Measurements from ENCODE around the gene IL17A.
"Not testable (repeated sequence)": the region's sequence is repeated elsewhere in the genome, so short reads cannot be mapped to it uniquely, and the experiment has no call there.

The IL17A gene

GRCh38 chr6:52164319-52165094, 21.7 kb upstream of the IL17A start:
- peak; percentile 11 for DNase-seq

DNA sequence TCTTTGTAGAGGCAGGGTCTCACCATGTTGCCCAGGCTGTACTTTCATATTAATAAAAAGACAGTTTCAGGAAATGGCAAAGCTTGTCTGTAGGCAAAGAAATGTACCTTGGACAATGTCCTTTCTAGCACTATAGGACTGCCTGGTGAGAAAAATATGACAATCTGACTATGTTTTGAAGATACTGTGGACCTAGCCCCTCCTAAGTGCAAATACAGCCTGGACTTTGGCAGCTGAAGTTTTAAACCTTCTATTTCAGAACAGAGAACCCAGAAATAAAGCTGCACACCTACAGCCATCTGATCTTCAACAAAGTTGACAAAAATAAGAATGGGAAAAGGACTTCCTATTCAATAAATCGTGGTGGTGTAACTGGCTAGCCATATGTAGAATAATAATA, 18.9 kb upstream of the IL17A start:
- DNase-seq: no peak

- not testable (repeated sequence) for DNase-seq
These were observed 17.8 kb upstream of the IL17A start for GRCh38 chr6:52168351-52168750.

DNA sequence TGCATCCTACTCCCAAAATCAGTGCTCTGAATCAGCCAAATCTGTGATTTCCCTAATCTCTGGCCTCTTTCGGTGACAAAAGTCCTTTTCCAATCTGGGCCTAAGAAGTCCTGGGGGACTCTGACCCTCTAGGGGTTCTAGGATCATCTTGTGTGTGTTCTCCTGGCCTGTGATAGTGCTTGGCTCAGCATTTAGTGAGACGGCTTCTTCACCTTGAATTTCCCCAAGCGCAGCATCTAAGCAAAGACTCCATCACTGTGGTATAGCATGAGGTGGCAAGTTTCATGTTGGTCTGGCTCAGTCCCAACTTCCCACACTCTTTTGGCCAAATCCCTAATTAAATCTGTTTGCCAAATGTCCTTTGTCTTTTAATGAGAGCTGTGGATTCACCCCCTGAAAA, 12.1 kb upstream of the IL17A start:
- no peak for DNase-seq

DNA sequence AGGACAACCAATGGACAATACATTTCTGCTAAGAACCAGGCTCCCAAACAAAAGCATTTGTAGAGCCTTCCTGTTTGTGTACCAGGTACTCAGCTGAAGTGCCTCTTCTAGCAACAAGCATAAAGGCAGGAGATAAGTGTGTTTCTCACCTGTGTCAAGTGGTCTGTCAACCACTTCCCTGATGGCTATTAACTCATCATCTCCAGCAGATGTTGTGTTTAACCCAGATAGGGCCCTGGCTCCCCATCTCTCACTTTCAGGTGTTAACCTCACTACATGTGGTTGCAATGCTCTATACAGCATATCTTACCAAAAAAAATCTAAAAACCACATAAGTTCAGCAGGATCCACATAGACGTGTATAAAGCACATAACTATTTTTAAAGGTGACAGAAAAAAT, 9.6 kb upstream of the IL17A start:
- peak; percentile 97 for DNase-seq

DNA sequence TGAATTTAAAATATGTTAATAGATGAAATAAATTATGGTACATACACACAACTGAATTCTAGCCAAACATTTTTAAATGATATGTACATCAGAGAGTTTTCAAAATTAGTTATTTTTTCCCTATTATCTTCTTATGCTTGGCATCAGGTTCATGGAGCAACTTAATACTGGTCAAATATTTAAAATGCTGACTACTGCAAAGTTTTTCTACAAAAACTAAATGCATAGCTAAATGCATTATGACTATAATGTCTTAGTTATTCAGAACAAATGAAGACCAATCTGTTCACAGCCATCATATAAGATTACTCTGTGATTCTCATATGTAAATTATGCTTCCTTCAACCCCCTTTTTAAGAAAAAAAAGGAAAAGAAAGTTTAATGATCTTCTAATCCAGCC, 8.2 kb upstream of the IL17A start:
- no peak for DNase-seq

- no peak for DNase-seq
These were observed 5.2 kb upstream of the IL17A start for GRCh38 chr6:52180787-52181558.

DNA sequence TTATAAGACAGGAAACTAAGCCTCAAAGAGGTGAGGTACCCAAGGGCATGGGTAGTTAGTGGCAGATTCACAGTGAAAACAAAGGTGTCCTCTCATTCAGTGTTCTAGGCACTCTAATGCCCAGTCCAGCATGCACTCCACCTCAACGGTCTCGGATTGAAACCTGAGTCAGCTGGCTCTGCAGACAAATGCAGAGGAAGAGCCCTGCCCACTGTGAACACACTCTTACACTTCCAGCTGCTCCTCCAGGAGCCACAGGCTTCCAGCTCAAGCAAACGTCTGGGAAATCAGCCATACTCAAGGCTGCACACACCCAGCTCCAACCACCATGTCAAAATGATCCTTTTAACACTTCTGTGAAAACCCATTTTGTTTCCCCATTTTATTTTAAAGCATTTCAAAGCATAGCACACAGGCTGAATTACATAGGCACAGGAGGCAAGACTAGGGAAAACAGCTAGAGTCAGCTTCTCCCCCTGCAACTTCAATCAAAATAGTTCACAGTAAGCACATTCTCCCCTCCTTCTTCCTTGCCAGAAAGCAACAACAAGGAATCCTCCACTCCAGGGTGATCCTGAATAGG, 3.0 kb upstream of the IL17A start:
- DNase-seq: no peak

GRCh38 chr6:52186480-52186879, 305 bp downstream of the IL17A start:
- no peak for DNase-seq

- DNase-seq: no peak
These were observed 923 bp downstream of the IL17A start for GRCh38 chr6:52187098-52187497.

DNA sequence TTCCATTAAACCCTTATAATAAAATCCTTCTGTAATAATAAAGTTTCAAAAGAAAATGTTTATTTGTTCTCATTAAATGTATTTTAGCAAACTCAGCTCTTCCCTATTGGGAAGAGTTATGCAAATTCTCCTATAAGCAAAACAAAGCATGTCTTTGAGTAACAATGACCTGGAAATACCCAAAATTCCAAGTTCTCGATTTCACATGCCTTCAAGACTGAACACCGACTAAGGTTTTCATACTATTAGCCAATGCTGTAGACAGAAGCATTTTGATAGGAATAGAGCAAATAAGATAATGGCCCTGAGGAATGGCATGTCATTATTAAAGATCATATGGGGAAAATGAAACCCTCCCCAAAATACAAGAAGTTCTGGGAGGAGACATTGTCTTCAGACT, 3.8 kb downstream of the IL17A start:
- no peak for DNase-seq

GRCh38 chr6:52190409-52190808, 4.2 kb downstream of the IL17A start:
- DNase-seq: no peak

GRCh38 chr6:52191824-52192223, 5.6 kb downstream of the IL17A start:
- no peak for DNase-seq

DNA sequence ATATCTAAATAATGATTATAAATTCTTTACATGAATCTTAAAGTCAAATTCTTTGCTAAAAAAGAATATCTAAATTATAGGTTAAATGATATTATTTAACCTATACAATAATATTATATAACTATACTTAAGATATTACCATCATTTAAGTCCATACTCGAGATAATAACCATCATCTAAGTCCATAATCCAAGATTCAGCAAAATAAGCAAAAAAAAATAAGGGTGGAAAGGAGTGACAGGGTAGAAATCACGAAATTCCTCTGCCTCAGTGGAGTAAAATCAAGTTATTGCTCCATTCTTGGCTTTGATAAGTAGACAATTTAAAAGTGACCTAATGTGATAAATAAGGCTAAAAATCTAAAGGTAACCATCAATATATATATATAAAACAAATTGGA, 9.7 kb downstream of the IL17A start:
- no peak for DNase-seq

DNA sequence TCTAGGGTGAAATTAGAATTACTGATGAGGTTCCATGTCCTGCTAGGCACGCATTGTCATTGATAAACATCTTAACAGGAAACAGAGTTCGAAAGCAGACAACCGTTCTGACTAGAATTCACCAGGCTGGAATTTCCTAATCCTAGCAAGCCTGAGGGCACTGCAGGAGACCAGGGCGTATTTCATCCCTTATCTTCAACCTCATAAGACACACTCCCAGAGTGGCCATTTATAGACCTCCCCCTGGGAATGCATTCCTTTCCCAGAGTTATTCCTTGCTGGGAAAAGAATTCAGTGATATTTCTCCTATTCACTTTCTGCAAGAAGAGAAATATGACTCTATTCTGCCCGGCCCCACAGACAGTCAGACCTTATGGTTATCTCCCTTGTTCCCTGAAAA, 13.9 kb downstream of the IL17A start:
- not testable (repeated sequence) for DNase-seq

- no peak for DNase-seq
These were observed 14.9 kb downstream of the IL17A start for GRCh38 chr6:52201046-52201445.

- DNase-seq: no peak
These were observed 15.3 kb downstream of the IL17A start for GRCh38 chr6:52201493-52201892.

GRCh38 chr6:52207066-52207465, 20.9 kb downstream of the IL17A start:
- DNase-seq: no peak

GRCh38 chr6:52208612-52209011, 22.4 kb downstream of the IL17A start:
- DNase-seq: no peak

DNA sequence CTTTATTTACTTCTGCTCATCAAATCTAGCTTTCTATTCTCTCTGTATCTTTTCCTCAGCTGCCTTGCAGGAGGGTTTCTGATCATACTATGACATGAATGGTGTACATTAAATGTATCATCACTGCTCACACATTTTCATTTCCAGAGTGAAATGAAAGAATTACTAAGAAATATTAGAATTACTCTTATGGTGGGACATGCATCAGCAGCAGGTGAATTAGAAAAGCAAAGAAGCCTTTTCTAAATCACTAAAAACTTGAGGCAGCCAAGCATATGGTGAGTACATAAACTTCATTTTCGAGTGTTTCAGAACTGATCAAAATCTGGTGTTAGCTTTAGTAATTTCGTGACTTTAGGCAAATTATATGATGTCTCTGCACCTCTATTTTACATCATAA, 23.6 kb downstream of the IL17A start:
- DNase-seq: no peak

DNA sequence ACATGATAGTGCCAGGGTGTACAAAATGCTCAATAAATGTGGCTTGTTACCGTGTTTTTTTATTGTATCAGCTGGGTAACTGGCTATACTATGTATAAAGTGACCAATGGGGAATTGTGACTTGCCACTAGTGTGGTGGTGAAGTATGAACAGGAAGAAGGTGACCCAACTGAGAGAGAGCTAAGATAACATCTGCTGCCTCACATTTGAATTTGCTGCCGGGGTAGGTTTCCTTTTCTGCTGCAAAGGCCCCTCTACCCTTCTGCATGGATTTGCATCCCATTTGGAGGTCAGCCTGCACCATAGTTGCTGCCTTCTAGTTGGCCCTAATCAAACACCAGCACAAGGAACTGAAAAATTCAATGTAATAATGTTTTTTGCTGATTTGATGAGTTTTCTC, 24.1 kb downstream of the IL17A start:
- no peak for DNase-seq

- no peak for DNase-seq
These were observed 27.0 kb downstream of the IL17A start for GRCh38 chr6:52213127-52213526.

DNA sequence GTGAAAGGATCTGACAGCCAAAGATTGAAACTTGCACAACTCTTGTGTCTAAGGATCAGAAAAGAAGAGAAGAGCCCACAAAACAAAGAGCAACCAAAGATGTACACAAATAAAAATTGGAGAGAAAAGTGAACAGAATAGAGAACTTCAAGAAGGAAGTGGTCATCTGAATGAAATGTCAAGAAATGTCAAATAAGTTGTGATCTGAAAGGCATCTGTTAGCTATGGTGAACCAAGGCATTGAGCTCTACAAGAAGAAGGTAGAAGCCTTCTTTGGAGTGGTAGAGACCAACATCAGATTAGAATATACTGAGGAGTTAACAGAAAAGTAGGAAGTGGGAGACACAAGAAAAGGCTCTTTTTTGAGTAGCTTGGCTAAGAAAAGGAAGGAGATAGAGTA, 29.6 kb downstream of the IL17A start:
- no peak for DNase-seq

GRCh38 chr6:52216932-52217575, 30.9 kb downstream of the IL17A start:
- DNase-seq: no peak

Measured in NCI-H345 (cell line).